Measurements from ENCODE around the gene CTNNA3.

CTNNA3 gene

GRCh38 chr10:67665491-67665890 lies 30.5 kb downstream of the CTNNA3 start:
- DNase-seq (ENCODE audit: low read depth) = no peak

- DNase-seq (ENCODE audit: low read depth) = no peak
These were observed 31.1 kb downstream of the CTNNA3 start for GRCh38 chr10:67664942-67665341.

- no peak for DNase-seq (ENCODE audit: low read depth)
These were observed 32.4 kb downstream of the CTNNA3 start for GRCh38 chr10:67663449-67664087.

GRCh38 chr10:67662415-67662814 lies 33.6 kb downstream of the CTNNA3 start:
- no peak for DNase-seq (ENCODE audit: low read depth)

- DNase-seq (ENCODE audit: low read depth) = no peak
These were observed 36.5 kb downstream of the CTNNA3 start for GRCh38 chr10:67659497-67659896.

- no peak for DNase-seq (ENCODE audit: low read depth)
These were observed 38.2 kb downstream of the CTNNA3 start for GRCh38 chr10:67657775-67658174.

GRCh38 chr10:67650558-67650957 lies 45.4 kb downstream of the CTNNA3 start:
- DNase-seq (ENCODE audit: low read depth) = no peak

GRCh38 chr10:67648613-67649229 lies 47.3 kb downstream of the CTNNA3 start:
- no peak for DNase-seq (ENCODE audit: low read depth)

GRCh38 chr10:67630904-67631303 lies 65.1 kb downstream of the CTNNA3 start:
- DNase-seq (ENCODE audit: low read depth) = no peak

GRCh38 chr10:67629461-67629971 lies 66.5 kb downstream of the CTNNA3 start:
- DNase-seq (ENCODE audit: low read depth) = no peak

GRCh38 chr10:67622984-67623383 lies 73.0 kb downstream of the CTNNA3 start:
- no peak for DNase-seq (ENCODE audit: low read depth)

GRCh38 chr10:67622511-67622910 lies 73.5 kb downstream of the CTNNA3 start:
- no peak for DNase-seq (ENCODE audit: low read depth)

- no peak for DNase-seq (ENCODE audit: low read depth)
These were observed 74.2 kb downstream of the CTNNA3 start for GRCh38 chr10:67621834-67622233.

- no peak for DNase-seq (ENCODE audit: low read depth)
These were observed 77.9 kb downstream of the CTNNA3 start for GRCh38 chr10:67618116-67618515.

- peak; percentile 19 for DNase-seq (ENCODE audit: low read depth)
These were observed 83.1 kb downstream of the CTNNA3 start for GRCh38 chr10:67612577-67613537.

GRCh38 chr10:67612176-67612575 lies 83.8 kb downstream of the CTNNA3 start:
- DNase-seq (ENCODE audit: low read depth) = no peak

- no peak for DNase-seq (ENCODE audit: low read depth)
These were observed 85.8 kb downstream of the CTNNA3 start for GRCh38 chr10:67609996-67610793.

- DNase-seq (ENCODE audit: low read depth) = no peak
These were observed 88.0 kb downstream of the CTNNA3 start for GRCh38 chr10:67608001-67608400.

GRCh38 chr10:67607472-67607871 lies 88.5 kb downstream of the CTNNA3 start:
- no peak for DNase-seq (ENCODE audit: low read depth)

GRCh38 chr10:67606572-67606971 lies 89.4 kb downstream of the CTNNA3 start:
- DNase-seq (ENCODE audit: low read depth) = no peak

- no peak for DNase-seq (ENCODE audit: low read depth)
These were observed 92.3 kb downstream of the CTNNA3 start for GRCh38 chr10:67603701-67604100.

- no peak for DNase-seq (ENCODE audit: low read depth)
These were observed 92.9 kb downstream of the CTNNA3 start for GRCh38 chr10:67603086-67603485.
